OCI-M2 (cell line): ENCODE measurements around the gene TTC39C.
"Not testable (repeated sequence)": the region's sequence is repeated elsewhere in the genome, so short reads cannot be mapped to it uniquely, and the experiment has no call there.

Source experiments
- DNase-seq: peaks from one replicate; lab custom pipeline; 2025; ENCODE audit not compliant: unreplicated experiment; lab: John Stamatoyannopoulos, UW

TTC39C gene

GRCh38 chr18:24015639-24016631 is 1.4 kb downstream of the TTC39C start:
- DNase-seq = no peak

DNA sequence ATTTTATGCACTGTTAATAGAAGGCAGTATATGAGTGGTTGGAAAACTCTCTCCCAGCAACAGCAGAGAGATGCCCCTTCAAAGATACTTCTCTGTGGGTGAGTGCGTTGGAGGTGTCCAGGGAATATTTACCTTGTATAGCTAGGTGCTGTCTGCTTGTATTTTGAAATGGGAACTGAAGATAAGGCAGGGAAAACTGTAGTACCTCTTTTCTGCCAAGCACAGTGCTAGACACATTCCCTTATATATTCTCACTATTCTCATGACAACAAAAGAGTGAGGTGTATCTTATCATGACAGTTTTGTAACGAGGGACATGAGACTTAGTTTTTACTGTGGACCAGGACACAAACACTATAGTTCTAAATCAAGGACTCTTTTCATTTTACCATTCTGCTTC is 2.1 kb downstream of the TTC39C start:
- DNase-seq = no peak

DNA sequence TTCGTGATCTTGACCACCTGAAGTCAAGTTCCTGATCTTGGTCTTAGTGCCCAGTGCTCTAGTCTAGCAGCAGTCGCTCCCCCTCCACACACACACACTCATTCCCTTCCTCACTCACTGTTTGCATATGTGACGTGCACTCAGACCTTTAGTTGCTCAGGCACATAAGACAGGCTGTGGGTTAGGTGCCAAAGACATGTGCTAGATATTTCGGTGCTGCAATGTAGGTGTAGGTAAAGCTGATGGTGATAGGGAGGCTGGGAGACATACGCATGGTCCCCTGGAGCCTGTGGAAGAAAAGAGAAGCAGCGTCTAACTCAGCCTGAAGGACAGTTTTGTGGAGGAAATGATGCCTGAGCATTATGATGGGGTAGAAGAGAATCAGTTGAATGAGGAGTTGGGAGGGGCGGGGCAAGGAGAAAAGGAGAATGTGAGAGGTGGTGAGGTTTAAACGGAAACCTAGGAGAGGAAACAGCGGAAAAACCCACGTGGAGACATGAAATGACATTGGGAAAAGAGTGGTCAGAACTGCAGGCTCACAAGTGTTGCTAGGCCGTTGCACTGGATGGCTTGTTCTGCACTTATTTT is 3.8 kb downstream of the TTC39C start:
- no peak for DNase-seq

DNA sequence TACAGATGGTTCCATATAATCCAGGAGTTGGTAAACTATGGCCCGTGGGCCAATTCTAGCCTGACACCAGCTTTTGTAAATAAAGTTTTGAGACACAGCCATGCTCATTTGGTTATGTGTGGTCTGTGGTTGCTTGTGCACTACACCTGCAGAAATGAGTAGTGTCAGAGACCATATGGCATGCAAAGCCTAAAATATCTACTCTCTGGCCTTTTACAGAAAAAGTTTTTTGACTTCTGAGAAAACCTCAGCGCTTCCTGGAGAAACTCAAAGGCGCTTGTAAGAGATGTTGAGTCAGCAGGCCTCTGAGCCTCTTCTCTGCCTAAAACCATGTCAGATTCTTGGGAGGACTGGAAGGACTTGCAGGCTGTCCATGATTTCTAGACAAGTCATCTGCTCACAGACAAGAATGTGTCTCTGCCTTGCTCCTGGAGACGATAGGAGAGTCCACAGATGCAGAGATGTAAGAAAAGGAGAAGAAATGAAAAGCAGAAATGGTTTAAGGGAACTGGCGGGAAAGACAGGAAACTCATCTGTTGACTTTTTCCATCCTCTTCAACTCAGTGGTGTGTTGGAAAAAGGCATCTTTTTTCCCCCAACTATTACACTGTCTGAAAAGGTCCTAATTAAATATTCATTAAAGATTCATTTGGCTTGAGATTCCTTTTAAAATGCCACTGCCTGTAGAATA is 5.2 kb downstream of the TTC39C start:
- no peak for DNase-seq

GRCh38 chr18:24021505-24021904 is 7.0 kb downstream of the TTC39C start:
- no peak for DNase-seq

DNA sequence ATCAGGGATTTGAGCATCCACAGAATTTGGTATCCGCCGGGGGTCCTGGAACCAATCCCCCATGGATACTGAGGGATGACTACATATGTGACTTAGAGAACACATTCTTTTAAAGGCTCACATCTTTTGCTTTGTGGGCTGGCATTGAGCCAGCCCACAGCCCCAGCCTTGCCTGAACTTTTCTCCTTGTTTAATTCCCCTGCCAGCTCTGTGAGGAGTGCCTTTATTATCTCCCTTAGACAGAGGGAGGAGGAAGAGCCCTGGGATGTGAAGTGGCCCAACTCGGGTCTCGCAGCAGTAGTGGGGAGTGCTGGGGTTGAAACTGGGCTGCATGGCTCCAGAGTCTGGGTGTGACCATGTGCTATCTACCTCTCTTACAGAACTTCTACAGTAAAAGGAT is 7.6 kb downstream of the TTC39C start:
- DNase-seq = no peak

GRCh38 chr18:24023185-24023814 is 8.7 kb downstream of the TTC39C start:
- DNase-seq = no peak

DNA sequence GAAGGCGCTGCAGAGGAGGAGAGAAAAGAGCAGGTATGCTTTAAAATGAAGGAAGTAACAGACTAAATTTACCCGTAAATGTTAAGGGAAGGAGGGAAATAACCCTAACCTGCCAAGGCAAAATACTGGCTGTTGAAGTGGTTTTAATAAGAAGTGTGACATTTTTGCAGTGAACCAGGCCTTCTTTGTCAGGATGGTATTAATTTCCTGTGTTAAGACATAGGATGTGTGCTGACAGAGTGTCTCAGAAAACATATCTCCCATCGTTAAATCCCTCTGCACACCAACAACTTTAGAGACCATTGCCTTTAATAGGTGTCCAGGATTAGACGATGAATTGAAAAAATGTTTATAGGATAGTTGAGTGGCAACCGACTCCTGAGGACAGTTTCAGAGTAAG is 9.9 kb downstream of the TTC39C start:
- DNase-seq = no peak

GRCh38 chr18:24026457-24026856 is 11.9 kb downstream of the TTC39C start:
- no peak for DNase-seq

DNA sequence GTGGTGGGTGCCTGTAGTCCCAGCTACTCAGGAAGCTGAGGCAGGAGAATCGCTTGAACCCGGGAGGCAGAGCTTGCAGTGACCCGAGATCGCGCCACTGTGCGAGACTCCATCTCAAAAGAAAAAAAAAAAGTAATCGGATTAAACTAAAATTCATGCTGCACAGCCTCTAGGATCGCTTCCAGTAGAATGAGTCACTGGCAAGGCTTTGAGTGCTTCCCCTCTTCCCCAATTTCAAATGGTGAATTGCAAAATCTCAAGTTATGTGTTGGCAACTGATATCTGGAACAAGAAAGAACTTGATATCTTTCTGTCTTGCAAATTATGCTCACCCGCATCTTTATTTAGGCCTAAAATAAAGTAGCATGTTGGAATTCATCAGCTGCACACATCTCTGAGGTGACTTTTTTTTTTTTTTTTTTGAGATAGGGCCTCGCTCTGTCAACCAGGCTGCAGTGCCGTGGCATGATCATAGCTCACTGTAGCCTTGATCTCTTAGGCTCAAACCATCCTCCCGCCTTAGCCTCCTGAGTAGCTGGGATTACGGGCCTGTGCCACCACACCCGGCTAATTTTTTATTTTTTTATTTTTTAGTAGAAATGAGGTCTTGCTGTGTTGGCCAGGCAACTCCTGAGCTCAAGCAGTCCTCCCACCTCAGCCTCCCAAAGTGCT is 12.7 kb downstream of the TTC39C start:
- DNase-seq = no peak

DNA sequence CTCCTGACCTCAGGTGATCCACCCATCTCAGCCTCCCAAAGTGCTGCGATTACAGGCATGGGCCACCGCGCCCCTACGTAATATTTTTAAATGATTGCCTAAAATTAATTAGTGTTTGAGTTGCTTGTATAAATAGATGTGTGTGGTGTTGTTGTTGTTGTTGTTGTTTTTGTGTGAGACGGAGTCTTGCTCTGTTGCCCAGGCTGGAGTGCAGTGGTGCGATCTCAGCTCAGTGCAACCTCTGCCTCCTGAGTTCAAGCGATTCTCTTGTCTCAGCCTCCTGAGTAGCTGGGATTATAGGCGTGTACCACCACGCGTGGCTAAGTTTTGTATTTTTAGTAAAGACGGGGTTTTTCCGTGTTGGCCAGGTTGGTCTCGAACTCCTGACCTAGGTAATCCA is 14.4 kb downstream of the TTC39C start:
- DNase-seq = not testable (repeated sequence)

DNA sequence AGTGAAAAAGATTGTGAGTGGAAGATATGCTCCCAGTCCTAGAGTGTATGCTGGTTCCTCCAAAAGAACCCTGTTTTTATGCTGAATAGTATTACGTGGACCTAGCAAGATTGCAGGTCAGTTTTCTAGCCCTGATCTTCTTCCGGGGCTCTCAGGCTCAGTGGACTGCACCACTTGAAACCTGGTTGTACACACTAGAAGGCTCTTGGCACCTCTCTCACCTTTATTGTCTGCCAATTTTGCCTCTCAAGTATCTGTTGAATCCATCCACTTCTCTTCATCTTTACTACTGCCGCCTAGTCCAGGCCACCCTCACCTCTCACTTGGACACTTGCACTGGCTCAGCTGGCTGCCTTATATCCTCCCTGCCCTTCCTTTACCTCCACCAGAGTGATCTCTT is 16.8 kb downstream of the TTC39C start:
- no peak for DNase-seq

- DNase-seq = no peak
Observed at GRCh38 chr18:24031916-24032315, 17.4 kb downstream of the TTC39C start.

DNA sequence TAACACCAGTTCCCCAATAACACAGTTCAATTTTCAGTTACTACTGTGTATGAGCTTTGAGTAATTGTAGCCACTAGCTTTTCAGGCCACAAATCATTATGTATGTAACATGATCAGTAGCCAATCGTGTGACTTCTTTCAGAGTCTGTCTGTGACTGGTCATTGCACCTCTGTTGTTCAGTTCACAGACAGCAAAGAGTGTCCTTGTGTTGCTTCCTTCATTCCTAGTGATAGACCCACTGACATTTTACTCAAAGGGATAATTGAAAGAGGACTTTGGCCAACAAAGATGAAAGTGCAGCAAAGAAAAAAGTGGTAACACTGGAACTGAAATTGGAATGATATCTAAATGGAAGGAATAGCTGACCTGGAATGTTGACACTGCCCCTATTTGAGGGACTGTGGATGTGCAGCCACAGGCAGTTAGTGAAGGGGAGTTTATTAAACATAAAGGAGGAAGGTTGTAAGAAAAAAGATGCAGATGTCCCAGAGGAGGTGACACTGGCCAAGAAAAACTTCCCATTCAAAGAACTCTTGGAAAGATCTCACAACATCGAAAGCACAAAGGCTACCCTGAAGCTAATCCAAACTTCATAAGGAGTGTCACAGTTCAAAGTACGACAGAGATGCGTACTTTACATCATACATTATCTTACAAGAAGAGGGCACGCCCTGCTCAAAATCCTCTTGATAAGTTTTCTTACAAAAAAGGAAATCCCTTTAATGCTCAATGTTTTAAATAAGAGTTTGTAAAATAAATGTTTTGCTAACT is 19.3 kb downstream of the TTC39C start:
- no peak for DNase-seq

DNA sequence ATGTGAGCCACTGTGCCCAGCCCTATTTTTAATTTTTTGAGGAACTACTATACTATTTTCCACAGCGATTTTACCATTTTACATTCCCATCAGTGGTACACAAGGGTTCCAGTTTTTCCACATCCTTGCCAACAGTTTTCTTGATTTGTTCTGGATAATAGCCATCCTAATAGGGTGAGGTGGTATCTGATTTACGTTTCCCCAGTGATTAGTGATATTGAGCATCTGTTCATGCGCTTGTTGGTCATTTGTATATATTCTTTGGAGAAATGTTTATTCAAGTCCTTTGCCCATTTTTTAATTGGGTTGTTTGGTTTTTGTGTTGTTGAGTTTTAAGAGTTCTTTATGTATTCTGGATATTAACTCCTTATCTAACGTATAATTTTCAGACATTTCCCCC is 20.8 kb downstream of the TTC39C start:
- DNase-seq = no peak

DNA sequence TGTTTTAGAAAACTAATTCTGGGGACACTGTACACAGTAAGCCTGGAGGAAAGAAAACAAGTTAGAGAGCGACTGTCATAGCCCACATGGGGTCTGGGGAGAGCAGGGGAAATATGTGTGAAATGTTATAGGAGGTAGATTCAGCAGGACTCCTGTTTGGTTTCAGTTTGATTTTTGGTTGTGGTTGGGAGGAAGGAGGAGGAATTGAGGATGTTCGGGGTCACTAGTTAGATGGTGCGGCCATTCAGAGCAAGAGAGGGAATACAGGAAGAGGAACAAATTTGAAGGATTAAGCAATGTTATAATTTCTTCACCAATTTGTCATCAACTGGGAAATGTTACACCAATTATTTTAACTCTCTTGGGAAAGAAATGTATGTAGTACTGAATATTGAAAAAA is 25.1 kb downstream of the TTC39C start:
- no peak for DNase-seq

DNA sequence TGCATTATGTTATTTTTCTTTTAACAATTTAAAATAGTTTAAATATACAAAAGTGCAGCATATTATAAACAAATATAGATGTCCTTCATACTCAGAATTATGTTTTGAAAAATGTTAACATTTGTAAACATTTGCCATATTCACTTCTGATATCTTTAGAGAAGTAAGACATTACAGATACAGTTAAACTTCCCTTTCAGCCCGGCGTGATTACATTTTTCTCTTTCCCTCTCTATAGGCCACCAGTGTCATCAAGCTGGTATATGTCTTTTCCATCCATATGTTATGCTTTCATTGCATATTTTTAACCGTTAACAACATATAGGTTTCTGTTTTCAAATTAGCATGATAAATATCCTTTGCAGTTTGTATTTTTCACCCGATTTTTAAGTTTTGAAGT is 27.1 kb downstream of the TTC39C start:
- DNase-seq = no peak

GRCh38 chr18:24043403-24043802 is 28.8 kb downstream of the TTC39C start:
- no peak for DNase-seq

DNA sequence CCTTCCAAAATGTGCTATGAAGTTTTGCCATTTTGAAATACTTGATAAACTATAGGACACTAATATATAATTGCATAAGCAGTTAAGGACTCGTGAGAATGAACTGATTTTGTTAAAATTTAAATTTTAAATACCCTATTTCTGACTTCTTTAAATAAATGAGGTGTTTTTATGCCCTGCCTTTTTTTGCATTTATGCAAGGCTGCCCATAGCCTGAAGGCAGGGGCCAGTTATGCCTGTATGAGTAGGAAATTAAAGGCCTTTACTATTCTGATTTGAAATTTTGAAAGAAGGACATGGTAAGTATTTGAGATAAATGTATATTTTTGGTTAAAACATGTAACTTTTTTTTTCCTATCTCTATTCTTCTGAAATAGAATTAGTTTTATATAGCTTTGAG is 33.7 kb downstream of the TTC39C start:
- no peak for DNase-seq

DNA sequence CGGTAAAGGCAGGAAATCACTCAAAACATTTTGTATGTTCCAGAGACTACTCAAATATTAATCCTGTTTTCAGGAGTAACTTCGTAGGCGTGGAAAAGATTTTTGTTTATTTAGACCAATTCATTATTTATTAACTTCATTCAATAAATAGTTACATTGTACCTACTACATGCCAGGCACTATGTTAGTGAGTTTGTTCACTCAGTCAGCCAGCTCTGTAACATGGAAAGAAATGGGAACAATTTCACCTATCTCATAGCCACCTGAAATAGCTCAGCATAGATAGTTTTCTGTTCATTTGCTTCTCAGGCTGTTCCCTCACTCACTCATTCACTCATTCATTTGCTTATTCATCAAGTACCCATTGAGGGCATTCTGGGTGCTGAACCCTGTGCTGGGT is 34.6 kb downstream of the TTC39C start:
- DNase-seq = no peak
